ENCODE data around the gene WFDC8. TPM values are rescaled to one million over a fixed set of nuclear protein-coding genes. Genes with fewer than 3 reads are reported as not detected.

WFDC8 gene
- total and polyA plus RNA-seq, 2 donors (not counting 3 experiments of a cell fraction or from before 2014, with no cell fraction given): not detected

DNA sequence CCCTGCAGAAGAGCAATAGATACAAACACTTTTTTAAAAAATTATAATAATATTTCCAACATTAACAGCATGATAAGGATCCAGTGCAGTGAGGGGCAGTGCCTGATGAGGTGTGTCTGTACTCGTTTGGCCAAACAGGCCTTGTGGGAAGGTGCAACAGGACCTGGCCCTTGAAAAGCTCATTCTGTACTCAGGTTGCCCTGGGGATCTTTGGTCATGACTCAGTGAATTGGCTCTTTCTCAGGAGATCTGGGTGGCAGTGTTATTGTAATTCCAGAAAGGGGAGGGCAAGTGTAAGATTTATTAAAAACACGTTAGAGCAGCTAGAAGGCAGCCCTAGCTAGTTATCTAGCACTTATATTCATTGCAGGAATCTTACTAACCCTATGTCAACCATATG, 60.8 kb downstream of the WFDC8 start:
- POLR2A ChIA-PET: no interaction called here
- CTCF ChIA-PET: no interaction called here
- TF ChIP-seq MYC (IDR thresholded peaks at IDR 0.05; ENCODE audit: low read depth, low read length) (no peak), JUN (IDR thresholded peaks at IDR 0.05; ENCODE audit: borderline replicate concordance, insufficient read depth, insufficient read length, low read depth) (no peak), FOS (IDR thresholded peaks at IDR 0.05; ENCODE audit: borderline replicate concordance, insufficient read depth, low read length) (no peak)
- Histone ChIP-seq H3K9me3 (replicated peaks; ENCODE audit: control insufficient read depth, insufficient read depth, low read length) (no peaks in the 10 kb centered on the region), H3K4me2 (ENCODE audit: insufficient read depth, low read length) (no peak overlapping the region), H3K27ac (ENCODE audit: insufficient read depth, low read depth, low read length) (no peak overlapping the region), H3K9ac (replicated peaks; ENCODE audit: extremely low read depth, insufficient read depth, low read length) (no peak overlapping the region), H3K4me1 (ENCODE audit: control insufficient read depth, extremely low read depth, insufficient read depth, low read length) (no peaks in the 10 kb centered on the region), H3K9me1 (replicated peaks; ENCODE audit: control insufficient read depth, extremely low read depth, insufficient read depth, low read length) (no peaks in the 10 kb centered on the region), H3K36me3 (ENCODE audit: control insufficient read depth in 2 of 2, extremely low read depth in 1 of 2, insufficient read depth in 2 of 2, low read length in 2 of 2) (no peaks in the 10 kb centered on the region), H4K20me1 (replicated peaks; ENCODE audit: control insufficient read depth, extremely low read depth, insufficient read depth, low read length) (no peaks in the 10 kb centered on the region), H3K27me3 (ENCODE audit: control insufficient read depth in 2 of 2, insufficient read depth in 2 of 2, low read length in 2 of 2) (no peaks in the 10 kb centered on the region), H2AFZ (ENCODE audit: low read depth, low read length) (no peak overlapping the region), H3K4me3 (replicated peaks in 1 of 3; ENCODE audit: insufficient read depth in 1 of 3, low read depth in 1 of 3, low read length in 3 of 3) (no peak overlapping the region), H3K79me2 (ENCODE audit: control insufficient read depth, insufficient read depth, low read length) (no peaks in the 10 kb centered on the region)
- BruUV-seq (replicated peaks): no TSS peak
- dilution Hi-C loops (cut with MboI; ENCODE audit: extremely low pct_ligation_motif_present, low sequenced_read_pairs): no loop called here
- no peak for FAIRE-seq
- intact Hi-C loops (cut with micrococcal nuclease): no loop called here
- no peak for DNase-seq (ENCODE audit: low read depth, low spot score)

DNA sequence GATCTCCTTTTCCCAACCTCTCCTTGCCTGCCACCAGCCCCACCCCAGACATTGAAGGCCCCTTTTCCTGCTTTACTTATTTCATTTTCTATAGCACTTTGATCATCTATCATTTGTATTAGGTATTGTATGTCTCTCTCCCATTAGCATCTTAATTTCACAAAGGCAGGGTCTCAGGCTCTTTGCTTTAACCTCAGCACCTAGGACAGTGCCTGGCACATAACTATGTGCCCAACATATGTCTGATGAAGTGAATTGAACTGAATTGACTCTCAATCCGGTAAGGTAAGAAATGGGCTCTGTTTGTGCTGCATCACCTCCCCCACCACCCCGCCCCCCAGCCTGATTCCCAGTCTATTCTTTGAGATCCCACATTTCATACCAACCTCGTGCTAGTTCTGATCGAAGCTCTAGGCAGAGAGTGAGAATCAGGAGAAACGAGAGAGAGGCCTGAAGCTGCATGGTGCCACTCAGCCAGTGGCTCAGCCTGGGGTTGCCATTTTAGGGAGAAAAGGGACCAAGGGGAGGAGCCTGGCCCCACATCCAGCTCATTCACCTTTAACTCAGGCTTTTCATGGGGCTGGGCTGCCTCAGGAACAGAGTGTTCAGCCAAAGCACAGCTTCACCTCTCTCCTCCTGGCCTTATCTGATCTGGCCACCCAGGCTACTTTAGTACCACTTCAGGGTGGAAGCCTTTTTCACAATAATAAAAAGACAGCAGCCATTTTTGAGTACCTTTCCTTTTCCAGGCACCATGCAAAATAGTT, 63.8 kb downstream of the WFDC8 start, which contains the start of gene SPINT3:
Gene SPINT3 (minus strand): TSS at position 476 of the 767 bp plus-strand sequence. CDS start 14 bp downstream, at position 462.
- dilution Hi-C loops (cut with MboI; ENCODE audit: extremely low pct_ligation_motif_present, low sequenced_read_pairs) (no loop called here), intact Hi-C loops (cut with micrococcal nuclease) (no loop called here)
- no peak for TF ChIP-seq EZH2 (IDR thresholded peaks at IDR 0.05; ENCODE audit: borderline replicate concordance, low read depth, low read length, severe bottlenecking)
- TF ChIP-seq, protein P1, sequence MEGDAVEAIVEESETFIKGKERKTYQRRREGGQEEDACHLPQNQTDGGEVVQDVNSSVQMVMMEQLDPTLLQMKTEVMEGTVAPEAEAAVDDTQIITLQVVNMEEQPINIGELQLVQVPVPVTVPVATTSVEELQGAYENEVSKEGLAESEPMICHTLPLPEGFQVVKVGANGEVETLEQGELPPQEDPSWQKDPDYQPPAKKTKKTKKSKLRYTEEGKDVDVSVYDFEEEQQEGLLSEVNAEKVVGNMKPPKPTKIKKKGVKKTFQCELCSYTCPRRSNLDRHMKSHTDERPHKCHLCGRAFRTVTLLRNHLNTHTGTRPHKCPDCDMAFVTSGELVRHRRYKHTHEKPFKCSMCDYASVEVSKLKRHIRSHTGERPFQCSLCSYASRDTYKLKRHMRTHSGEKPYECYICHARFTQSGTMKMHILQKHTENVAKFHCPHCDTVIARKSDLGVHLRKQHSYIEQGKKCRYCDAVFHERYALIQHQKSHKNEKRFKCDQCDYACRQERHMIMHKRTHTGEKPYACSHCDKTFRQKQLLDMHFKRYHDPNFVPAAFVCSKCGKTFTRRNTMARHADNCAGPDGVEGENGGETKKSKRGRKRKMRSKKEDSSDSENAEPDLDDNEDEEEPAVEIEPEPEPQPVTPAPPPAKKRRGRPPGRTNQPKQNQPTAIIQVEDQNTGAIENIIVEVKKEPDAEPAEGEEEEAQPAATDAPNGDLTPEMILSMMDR (IDR thresholded peaks at IDR 0.05; ENCODE audit: extremely low read depth in 1 of 2, insufficient read depth in 1 of 2, low read depth in 1 of 2, low read length in 2 of 2): no peak
- Histone ChIP-seq H3K4me2 (ENCODE audit: insufficient read depth, low read length) (no peak within 1 kb of the TSS), H3K9ac (replicated peaks; ENCODE audit: extremely low read depth, insufficient read depth, low read length) (no peak within 1 kb of the TSS), H2AFZ (ENCODE audit: low read depth, low read length) (no peak within 1 kb of the TSS), H3K27me3 (ENCODE audit: control insufficient read depth in 2 of 2, insufficient read depth in 2 of 2, low read length in 2 of 2) (no peaks in the 10 kb centered on the region), H3K9me1 (replicated peaks; ENCODE audit: control insufficient read depth, extremely low read depth, insufficient read depth, low read length) (no peaks in the 10 kb centered on the region), H4K20me1 (replicated peaks; ENCODE audit: control insufficient read depth, extremely low read depth, insufficient read depth, low read length) (no peaks in the 10 kb centered on the region), H3K36me3 (ENCODE audit: control insufficient read depth in 2 of 2, extremely low read depth in 1 of 2, insufficient read depth in 2 of 2, low read length in 2 of 2) (no peaks in the 10 kb centered on the region), H3K4me1 (ENCODE audit: control insufficient read depth, extremely low read depth, insufficient read depth, low read length) (no peaks in the 10 kb centered on the region), H3K9me3 (replicated peaks; ENCODE audit: control insufficient read depth, insufficient read depth, low read length) (no peaks in the 10 kb centered on the region), H3K27ac (ENCODE audit: insufficient read depth, low read depth, low read length) (no peak within 1 kb of the TSS), H3K4me3 (replicated peaks in 1 of 3; ENCODE audit: insufficient read depth in 1 of 3, low read depth in 1 of 3, low read length in 3 of 3) (no peak within 1 kb of the TSS), H3K79me2 (ENCODE audit: control insufficient read depth, insufficient read depth, low read length) (no peaks in the 10 kb centered on the region)
- DNase-seq (ENCODE audit: low read depth, low spot score) (no peak), FAIRE-seq (no peak)
- ChIA-PET POLR2A (no interaction called here), CTCF (no interaction called here)
- no TSS peak for BruUV-seq (replicated peaks)

Data from endothelial cell of umbilical vein (primary cell).